Measurements from ENCODE around the gene CHD6.

DNA sequence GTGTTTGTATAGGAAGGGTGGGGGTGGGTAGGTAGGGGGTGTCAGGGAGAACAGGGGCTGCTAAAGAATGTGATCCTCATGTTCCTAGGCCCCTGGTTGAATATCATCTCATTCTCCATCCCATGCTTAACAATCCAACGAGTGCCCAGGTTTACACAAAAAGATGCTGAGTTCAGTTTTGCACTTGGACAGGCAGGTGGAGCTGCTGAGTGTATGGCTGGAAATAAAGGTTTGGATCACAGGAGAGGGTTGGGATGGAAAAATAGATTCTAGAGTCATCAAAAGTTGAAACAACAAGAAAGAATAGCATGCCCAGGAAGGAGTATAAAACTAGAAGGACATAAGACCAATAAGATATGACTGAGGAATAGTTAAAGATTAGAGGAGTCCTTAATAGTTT is 14.2 kb downstream of the CHD6 start:
- TF ChIP-seq ZNF274 (IDR thresholded peaks at IDR 0.05; ENCODE audit: low read depth, low read length) (no peak), YY1 (IDR thresholded peaks at IDR 0.05; ENCODE audit: insufficient read depth, insufficient read length) (no peak)

Measured in NT2/D1 (cell line).